HG03439 (cell line): ENCODE data around the gene ARHGAP10.

Source experiments
- ATAC-seq: cut with Tn5 transposase; IDR thresholded peaks from one replicate; pipeline ENCODE4 v1.9.1; 2021; ENCODE audit warnings: mild to moderate bottlenecking, moderate library complexity; ENCODE audit not compliant: unreplicated experiment

The ARHGAP10 gene

DNA sequence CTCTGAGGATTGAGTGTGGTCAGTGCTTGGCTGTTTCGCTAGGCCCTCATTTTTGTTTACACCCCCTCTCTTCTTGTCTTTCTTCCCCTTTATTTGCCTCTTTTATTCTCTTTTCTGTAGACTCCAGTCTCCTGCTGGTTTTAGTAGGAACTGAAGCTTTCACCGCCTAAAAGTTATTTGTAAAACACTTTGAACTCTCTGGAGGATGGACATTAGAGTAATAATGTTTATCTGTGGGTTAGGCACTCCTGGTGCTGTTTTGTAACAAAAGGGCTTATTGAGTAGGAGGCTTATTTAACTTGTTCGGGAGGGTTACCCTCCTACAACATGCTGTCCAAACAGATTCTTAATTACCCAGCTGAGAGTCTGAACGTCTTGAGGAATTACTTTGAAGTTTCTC is 1.6 kb upstream of the ARHGAP10 start:
- no peak for ATAC-seq

DNA sequence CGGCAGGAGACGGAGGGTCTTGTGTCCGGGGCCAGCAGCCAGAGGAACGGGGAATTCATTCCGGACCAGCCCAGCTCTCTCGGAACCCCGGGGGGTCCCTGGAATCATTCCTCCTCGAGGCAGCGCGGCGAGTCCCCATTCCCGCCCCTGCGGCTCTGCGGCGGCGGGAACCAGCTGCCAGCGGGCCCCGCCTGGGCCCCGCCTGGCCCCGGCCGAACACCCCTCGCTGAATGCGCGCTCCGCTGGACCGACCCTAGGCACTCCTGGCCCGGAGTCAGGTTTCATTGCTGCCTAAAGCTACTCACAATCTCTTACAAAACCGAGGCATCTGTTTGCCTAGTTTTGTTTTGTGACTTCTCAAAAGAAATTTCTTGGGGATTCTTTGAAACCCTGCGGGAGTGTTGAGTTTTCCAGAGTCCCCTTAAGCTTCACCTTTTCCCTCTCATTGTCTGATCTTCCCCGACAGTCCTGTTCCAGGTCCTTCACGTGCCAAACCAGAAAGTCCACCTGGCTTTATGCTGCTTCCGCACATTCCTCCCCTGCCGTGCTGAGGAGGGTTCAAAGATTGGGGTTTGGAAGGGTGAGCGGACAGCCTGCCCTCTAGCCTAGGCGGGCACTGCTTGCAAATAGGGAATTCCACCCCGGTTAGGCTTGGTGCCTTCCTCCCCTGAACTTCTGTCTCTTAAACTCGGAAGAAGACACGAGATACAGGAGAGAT is 789 bp downstream of the ARHGAP10 start:
- ATAC-seq: peak; percentile 38

DNA sequence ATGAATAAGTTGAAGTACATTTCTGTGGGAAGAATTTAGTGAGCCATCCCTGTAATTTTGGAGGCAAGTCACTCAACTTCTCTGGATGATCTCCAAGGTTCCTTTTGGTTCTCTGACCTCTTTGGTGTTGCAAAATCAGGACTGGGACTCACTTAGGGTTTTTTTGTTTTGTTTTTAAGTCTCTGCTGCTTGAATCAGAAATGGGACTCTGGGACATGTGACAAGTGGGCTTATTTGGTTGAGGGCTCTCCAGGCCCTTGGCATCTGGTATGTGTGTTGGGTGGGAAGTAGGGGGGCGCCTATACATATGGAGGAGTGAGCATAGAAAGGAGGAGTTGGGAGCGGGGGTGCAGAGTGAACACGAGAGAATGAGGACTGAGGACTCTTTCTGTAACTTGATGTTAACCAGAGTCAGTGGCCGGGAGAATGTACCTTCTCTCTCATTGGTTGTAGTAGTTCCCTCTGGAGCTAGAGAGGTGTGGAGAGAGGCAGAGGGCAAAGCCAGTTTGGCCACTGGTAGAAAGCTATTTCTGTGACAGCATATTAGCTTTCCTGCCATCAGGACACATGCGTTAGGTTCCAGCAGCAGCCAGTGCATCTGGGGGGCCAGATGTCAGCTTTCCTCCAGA is 1.9 kb downstream of the ARHGAP10 start:
- ATAC-seq: no peak

DNA sequence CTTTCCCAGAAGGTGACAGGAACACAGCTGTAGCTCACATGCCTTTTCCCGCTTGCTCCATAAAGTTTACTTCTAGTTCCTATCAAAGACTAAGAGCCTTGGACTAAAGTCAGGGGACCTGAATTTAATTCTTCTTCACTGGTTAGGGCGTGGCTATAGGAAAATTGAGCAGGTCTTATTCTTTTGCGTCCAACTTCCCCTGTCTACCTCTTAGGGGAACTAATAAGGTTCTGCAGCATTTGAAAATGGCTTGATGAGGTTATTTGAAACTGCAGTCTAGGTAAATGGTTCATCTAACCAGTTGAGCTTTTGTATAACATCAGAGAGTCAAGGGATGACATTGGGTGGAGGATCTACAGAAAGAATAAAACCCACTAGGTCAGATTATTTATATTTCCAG is 2.6 kb downstream of the ARHGAP10 start:
- no peak for ATAC-seq

DNA sequence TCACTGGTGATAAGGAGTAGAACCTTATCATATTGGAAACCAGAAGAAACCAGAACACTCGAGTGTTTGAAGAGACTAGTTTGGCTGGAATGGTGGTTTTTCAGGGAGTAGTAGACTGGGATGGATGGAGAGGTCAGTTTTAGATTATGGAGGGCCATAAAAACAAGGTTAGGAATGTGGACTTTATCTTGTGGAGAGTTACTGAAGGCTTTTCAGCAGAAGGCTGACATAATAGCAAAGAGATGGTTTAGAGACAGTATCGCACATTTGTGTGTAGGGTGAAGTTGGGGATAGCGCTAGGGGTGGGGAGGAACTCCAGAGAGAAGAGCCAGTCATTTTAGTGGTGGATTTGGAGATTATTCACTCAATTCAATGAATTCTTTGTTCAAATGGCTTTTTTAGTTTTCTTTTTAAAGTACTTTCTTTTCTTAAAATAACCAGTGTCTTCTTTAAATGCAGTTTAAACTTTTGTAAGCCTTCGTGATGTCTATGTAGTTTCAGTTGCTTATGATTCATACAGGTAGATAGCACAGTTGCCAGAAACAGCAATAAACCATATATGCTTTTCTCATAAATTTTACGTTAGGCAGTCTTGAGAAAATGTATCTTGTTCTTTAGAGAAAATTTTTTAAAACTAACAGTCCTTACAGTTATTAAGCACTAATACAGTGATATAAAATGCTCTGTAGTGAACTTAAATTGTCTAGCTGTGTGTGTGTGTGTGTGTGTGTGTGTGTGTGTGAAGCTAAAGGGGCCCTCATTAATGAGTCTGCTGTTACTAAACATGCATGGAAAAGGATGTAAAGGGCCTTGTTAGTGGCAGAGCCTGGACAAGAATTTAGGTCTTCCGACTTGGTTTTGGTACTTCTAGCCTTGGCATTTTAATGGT is 3.8 kb downstream of the ARHGAP10 start:
- no peak for ATAC-seq

DNA sequence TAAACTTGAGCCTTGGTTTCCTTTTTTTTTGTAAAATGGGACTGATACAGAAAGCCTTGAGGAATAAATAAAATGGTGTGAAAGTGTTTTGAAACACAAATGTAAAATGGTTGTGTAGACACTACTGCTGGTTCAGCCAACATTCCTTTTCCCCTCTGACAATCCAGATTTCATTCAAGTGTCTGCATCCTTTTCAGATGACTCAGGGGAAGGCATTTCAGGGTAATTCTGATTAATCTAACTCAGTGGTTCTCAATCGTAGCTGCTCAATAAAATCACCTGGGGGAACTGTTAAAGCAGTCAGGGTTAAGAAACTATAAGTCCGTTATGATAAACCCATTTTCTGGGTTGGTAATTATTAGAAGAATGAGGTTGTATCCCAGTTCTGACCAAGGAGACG is 4.6 kb downstream of the ARHGAP10 start:
- no peak for ATAC-seq

DNA sequence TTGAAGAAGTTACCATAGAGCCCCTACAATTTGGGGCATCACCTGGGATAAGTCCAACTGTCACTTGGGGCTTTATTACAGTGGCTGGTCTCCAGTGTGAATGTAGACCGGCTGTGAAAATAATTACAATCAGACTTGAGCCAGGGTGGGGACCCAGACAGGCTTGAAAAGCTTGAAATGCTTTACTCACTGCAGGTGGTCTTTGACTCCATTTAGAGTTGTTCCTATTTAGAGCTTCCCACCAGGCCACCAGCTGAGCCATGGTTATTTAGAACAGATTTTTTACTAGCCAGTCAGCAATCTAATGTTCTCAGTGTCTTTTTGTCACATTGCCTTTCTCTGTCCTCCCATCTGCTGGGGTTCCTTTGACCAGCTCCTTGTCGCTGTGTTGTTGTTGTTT is 5.7 kb downstream of the ARHGAP10 start:
- no peak for ATAC-seq

DNA sequence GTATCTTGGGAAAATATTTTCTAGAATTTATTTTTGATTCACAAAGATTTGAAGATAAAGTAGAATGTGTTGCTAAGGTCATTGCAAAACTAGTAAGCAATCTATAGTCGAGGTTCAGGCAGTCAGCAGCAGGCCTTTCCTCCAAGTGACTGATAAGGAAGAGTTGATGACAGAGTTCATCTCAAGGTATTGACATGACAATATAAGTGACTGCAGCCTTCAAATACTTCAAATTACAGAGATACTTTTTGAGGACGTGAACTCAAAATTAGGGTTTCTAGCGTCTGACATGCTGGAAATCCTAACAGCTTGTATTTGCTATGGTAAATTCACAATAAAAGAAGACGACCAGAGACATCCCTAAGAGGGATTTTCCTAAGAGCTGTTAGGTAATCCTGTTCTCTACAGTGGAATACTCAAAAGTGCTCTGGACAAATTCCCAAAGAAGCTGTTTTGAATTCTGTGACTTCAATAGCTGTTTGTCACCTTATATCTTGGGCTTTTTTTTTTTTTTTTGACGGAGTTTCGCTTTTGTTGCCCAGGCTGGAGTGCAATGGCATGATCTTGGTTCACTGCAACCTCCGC is 7.4 kb downstream of the ARHGAP10 start:
- ATAC-seq: no peak

DNA sequence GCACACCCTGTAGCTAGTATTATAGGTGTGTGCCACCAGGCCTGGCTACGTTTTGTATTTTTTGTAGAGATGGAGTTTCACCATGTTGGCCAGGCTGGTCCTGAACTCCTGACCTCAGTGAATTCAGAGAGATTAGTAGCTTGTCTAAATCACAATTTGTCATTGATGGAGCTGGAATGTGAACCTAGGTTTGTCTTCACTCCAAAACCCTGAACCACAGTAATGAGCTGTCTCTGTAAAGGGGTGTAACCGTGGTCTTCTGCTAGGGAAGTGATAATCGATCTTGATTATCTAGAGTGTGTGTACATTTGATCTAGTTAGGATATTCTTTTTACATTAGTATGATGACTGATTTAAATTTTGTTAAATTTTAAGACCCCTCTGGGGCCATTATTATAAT is 8.3 kb downstream of the ARHGAP10 start:
- ATAC-seq: no peak

DNA sequence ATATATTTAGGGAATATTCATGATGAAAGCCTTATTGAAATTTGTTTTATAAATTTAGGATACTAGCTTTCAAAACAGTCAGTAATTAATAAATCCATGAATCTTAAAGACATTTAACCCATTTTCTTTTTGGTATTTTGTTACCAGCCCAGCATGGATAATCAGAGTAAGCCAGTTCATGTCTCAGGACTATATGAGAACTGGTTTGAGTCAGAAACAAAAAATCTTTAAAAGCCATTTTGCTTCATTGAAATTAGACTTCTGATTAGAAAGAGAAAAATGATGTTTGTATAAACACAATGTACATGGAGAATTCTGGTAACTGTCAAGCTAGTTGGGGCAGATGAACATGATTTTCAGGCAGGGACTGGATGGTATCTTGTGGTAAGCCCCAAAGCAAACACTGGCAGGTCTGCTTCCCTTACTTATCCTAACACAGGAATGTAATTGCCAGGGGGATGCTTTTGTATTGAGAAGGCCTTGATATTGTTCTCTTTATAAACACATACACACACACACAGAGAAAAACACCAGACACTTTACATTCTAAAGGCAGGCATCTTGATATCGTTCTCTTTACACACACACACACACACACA is 9.4 kb downstream of the ARHGAP10 start:
- no peak for ATAC-seq

DNA sequence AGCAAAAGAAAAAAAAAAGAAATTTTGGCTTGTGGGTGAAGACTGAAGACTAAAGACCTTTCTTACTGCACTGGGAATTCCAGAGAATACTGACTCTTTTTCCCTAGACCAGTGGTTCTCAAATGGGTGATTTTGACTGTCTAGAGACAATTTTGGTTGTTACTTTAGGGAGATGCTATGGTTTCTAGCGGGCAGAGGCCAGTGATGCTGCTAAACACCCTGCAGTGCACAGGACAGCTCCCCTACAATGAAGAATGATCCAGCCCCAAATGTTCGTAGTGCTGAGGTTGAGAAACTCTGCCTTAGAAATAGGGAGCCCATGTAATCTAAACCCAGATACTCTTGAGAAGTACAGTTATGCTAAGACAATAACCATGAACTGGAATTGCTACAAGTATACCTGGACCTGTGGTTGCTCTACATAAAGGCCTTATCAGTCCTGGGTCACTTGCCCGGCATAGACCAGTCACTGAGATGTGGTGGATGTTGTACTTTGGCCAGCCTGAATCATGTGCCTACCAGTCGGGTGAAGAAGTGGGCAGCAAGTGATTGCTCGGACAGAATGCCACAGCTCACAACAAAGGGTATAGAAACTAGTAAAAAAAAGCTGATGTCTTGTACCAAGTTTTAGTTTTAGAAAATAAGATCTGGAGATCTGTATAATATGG is 16.0 kb downstream of the ARHGAP10 start:
- no peak for ATAC-seq

DNA sequence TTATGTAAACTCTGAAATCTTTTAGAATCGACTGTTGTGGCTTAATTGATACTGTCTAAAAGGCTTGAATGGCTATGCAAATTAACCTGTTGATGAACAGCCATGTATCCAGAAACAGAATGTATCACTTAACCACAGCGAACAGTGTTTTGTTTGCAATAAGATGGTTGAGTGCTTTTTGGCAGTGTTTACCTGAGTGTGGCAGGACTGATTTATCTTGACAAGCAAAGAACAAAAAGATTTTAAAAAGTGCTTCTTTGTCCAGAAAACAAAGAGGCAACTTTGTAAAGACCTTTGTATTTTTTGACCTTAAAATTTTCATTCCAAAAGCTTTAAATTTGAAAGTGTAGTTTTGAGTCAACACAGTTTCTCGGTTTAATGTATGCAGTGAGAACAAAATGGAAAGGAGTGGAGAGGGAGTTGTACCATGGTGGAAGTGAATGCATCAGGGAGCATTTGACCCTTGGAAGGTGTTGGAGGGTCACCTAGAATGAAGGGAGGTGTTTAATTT is 18.0 kb downstream of the ARHGAP10 start:
- peak; percentile 96 for ATAC-seq

DNA sequence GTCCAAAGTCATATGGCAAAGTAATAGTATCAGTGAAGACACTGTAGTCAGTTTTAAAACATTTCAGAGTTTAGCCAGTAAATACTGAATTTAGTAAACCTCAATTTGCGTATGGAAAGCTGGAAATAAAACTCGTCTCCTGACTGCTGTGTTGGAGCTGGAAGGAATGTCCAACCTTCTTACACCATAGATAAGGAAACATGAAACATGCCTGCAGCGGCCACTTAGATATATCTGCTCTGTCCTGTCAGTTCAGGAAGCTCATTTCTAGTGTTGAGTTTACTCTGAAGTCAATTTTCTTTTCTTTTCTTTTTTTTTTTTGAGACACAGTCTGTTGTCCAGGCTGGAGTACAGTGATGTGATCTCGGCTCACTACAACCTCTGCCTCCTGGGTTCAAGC is 21.2 kb downstream of the ARHGAP10 start:
- no peak for ATAC-seq

DNA sequence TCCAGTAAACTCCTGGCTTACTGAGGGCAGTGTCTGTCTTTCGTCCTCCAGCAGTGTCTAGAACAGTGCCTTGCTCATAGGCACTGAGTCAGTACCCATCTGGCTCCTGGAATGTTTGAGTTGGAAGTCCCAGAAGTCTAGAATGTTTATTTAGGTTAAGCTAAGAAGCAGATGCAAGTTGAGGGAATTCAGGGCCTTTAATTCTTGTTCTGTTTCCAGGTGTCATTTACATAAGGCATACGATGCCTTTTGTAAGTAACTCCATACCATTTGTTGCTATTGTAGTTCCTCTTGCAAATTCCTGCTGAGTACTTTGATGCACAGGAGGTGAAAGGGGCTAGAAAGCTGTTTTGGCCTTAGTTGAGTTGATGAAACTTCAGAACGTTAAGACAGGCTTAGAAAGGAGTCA is 22.2 kb downstream of the ARHGAP10 start:
- no peak for ATAC-seq

DNA sequence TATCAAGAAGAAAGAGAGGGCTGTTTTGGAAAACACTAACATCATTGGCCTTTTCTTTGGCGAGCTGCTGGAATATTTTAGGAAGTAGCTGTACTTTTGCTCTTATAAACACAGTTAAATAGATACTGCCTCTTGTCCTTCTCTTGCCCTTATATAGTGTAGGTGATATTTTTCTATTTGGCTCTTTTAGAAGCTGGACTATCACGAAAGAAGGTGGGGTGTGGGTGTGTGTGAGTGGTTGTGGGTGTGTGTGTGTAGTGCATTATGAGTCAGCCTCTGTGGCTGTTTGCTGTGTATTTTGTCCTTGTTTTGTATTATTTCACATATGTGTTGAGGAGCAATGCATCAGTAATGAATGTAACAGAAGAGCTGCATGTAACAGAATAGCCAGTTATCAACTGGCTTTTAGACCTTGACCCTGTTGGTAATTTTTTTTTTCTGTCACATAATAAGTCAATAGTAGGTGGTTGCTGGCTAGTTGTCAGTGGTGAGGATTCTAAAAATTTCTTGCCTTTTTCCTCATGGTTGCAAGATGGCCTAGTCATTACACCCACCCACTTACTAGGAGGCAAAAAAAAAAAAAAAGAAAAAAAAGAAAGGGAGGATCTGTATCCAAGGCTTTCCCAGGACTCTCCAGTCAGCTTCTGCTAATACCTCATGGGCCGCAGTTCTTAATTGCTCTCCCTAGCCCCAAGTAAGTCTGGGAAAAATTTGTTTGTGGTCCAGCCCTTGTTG is 23.8 kb downstream of the ARHGAP10 start:
- no peak for ATAC-seq

DNA sequence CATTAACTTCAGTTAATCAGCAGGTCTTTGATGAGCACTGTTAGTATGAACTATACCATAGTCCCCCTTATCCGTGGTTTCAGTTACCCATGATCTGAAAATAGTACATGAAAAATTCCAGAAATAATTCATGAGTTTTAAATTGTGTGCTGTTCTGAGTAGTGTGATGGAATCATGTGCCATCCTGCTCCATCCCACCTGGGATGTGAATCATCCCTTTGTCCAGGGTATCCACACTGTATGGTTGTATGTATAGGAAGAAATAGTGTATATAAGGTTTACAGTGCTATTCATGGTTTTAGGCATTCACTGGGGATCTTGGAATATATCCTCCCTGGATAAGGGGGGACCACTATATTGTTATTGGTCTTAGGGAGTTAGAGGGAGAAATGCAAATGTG is 24.5 kb downstream of the ARHGAP10 start:
- no peak for ATAC-seq

DNA sequence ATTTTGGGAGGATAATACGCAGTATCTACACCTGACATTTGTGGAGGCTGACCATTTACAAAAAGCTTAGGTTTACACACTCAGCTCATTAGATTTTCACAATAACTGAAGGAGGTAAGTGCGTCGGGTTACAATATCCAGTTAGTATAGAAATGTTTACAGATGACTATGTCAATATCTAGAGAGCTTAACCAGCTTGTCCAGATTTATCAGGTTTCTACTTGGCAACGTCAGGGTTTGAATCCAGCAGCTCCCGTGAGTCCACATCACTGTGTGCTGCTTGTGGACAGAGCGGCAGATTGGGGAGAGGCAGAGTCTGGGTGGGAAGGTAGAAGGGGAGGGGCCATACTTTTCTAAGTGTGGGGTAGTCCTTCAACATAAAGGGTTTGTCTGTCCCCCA is 28.3 kb downstream of the ARHGAP10 start:
- ATAC-seq: no peak

DNA sequence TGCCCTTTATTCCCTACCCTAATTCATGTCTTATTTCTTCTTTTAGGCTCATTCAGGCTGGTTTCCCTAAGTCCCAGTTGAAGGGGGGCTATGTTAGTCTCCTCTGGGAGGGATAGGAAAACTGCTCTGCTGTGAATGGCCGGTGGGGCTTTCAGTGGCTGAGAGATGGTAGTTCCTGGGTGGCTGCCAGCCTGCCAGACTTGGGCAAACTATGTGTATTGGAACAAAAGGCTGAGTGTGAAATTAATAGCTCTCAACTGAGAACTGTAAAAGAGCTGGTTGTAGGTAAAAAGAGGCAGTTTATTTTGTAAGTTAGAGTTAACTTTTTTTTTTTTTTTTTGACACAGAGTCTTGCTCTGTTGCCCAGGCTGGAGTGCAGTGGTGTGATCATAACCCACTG is 28.8 kb downstream of the ARHGAP10 start:
- no peak for ATAC-seq

DNA sequence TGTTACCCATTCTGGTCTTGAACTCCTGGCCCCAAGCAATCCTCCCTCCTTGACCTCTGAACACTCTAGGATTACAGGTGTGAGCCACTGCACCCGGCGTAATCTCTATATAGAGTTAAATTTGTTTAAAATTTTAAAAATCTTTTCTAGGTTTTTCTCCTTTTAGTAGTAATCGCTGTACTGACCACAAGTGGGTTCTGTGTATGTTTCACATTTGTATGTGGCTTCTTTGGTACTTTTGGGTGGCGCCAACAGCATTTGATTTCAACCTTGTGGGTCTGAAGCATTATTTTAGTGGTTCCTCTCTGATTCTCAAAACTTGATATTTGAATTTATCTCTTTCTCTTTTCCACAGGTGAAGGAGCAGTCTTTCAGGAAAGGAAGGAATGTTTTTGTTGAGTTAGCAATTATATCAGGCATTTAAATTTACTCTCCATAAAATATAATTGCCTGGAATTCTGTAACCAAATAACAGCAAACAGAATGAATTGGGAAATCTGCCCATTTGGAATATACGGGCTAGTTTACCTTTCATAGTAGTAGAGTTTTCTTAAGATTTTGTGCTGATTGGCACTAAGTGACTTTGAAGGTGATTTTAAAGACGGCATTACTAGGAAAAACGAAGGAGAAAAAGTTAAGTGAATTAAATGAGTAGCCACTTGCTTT is 29.5 kb downstream of the ARHGAP10 start:
- no peak for ATAC-seq
